ENCODE results near the gene NAE1.
"Not testable (repeated sequence)": the region's sequence is repeated elsewhere in the genome, so short reads cannot be mapped to it uniquely, and the experiment has no call there.

Gene NAE1

GRCh38 chr16:66830422-66831404 is at the start of gene NAE1:
NAE1 (minus strand) TSS chr16:66830976; CDS start chr16:66830899, 77 bp downstream.
- DNase-seq: peak; percentile 85

GRCh38 chr16:66878067-66878466 is 47.3 kb upstream of the NAE1 start:
- peak; percentile 25 for DNase-seq

GRCh38 chr16:66874079-66874775 is 43.5 kb upstream of the NAE1 start:
- no peak for DNase-seq

- DNase-seq: no peak
These were observed 42.9 kb upstream of the NAE1 start for GRCh38 chr16:66873685-66874055.

- peak; percentile 62 for DNase-seq
These were observed 42.3 kb upstream of the NAE1 start for GRCh38 chr16:66872943-66873684.

GRCh38 chr16:66872559-66872942 is 41.8 kb upstream of the NAE1 start:
- no peak for DNase-seq

- no peak for DNase-seq
These were observed 41.1 kb upstream of the NAE1 start for GRCh38 chr16:66871840-66872239.

- DNase-seq: not testable (repeated sequence)
These were observed 40.6 kb upstream of the NAE1 start for GRCh38 chr16:66871363-66871762.

- DNase-seq: no peak
These were observed 38.6 kb upstream of the NAE1 start for GRCh38 chr16:66869424-66869823.

- DNase-seq: no peak
These were observed 32.9 kb upstream of the NAE1 start for GRCh38 chr16:66863707-66864106.

- DNase-seq: no peak
These were observed 31.3 kb upstream of the NAE1 start for GRCh38 chr16:66862023-66862520.

- DNase-seq: peak; percentile 43
These were observed 28.8 kb upstream of the NAE1 start for GRCh38 chr16:66859397-66860068.

- no peak for DNase-seq
These were observed 28.1 kb upstream of the NAE1 start for GRCh38 chr16:66858740-66859396.

- DNase-seq: no peak
These were observed 26.7 kb upstream of the NAE1 start for GRCh38 chr16:66857437-66857836.

- DNase-seq: no peak
These were observed 26.0 kb upstream of the NAE1 start for GRCh38 chr16:66856801-66857200.

- DNase-seq: no peak
These were observed 25.5 kb upstream of the NAE1 start for GRCh38 chr16:66856184-66856730.

GRCh38 chr16:66853261-66854139 is 22.7 kb upstream of the NAE1 start:
- no peak for DNase-seq

- DNase-seq: no peak
These were observed 20.6 kb upstream of the NAE1 start for GRCh38 chr16:66851166-66851964.

GRCh38 chr16:66850115-66850815 is 19.5 kb upstream of the NAE1 start:
- DNase-seq: no peak
